Lower leg skin (tissue), 3 donors: ENCODE measurements around the gene HIPK2.

Experiments used
- CTCF ChIP-seq, 3 donors: fragments of 450-650 bp; IDR thresholded peaks; one replicate each; pipeline ENCODE4 v1.5.1; 2016; ENCODE audit warnings: antibody characterized with exemption in 3 of 3, mild to moderate bottlenecking in 3 of 3, moderate library complexity in 2 of 3
- POLR2A ChIP-seq, 2 donors: fragments of 450-650 bp; IDR thresholded peaks; one replicate each; pipeline ENCODE4 v1.6.1; 2016 to 2017; ENCODE audit warnings: antibody characterized with exemption in 2 of 2, mild to moderate bottlenecking in 1 of 2, moderate library complexity in 1 of 2

DNA sequence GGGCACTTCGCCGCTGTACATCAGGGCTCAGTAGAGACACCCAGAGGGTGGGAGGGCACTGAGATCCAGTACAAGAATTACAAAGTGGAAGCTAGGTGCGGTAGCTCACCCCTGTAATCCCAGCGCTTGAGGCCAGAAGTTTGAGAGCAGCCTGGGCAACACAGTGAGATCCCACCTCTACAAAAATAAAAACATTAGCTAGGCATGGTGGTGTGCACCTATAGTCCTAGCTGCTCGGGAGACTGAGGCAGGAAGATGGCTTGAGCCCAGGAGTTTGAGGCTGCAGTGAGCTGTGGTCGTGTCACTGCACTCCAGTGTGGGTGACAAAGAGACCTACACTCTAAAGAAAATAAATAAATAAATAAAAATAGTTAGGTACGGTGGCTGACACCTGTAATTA lies 190.3 kb downstream of the HIPK2 start:
- TF ChIP-seq POLR2A (IDR thresholded peaks at IDR 0.05) (no peak), CTCF (IDR thresholded peaks at IDR 0.05) (no peak)
